ENCODE results near the gene SLBP. TPM values are rescaled to one million over a fixed set of nuclear protein-coding genes. Genes with fewer than 3 reads are reported as not detected.

Gene SLBP
- total RNA-seq, result 43.1 and 48.8 TPM in 2 replicates

GRCh38 chr4:1712216-1713002 is at the start of gene SLBP:
Gene SLBP, minus strand, starts transcription at chr4:1712319. Its CDS starts 131 bp downstream, at chr4:1712188.

GRCh38 chr4:1721003-1721665 is 9.0 kb upstream of the SLBP start, which contains the start of the genes TACC3 and TMEM129:
Gene TACC3, plus strand, starts transcription at chr4:1721521. Its CDS starts 1,901 bp downstream, at chr4:1723422.
Gene TMEM129, minus strand, starts transcription at chr4:1721323. Its CDS starts 486 bp downstream, at chr4:1720837.

GRCh38 chr4:1683736-1684505 is 28.2 kb downstream of the SLBP start, which contains the start of gene FAM53A:
Gene FAM53A, minus strand, starts transcription at chr4:1684313. Its CDS starts 15,572 bp downstream, at chr4:1668741.

Other genes with a start within 250 kb of the SLBP start
- gene FAM53A, start 28.0 kb downstream of the SLBP start, total RNA-seq, result 0.72 and 1.6 TPM in 2 replicates
- 56.2 and 58.2 TPM in 2 replicates for gene TMEM129, start 9.0 kb upstream of the SLBP start, total RNA-seq
- gene TACC3, start 9.2 kb upstream of the SLBP start, total RNA-seq, result 4.9 and 7.0 TPM in 2 replicates
- 0.20 and 0.59 TPM in 2 replicates for gene FGFR3, start 81.0 kb upstream of the SLBP start, total RNA-seq
- 64.5 and 95.2 TPM in 2 replicates for gene LETM1, start 143.8 kb upstream of the SLBP start, total RNA-seq
- 53.1 and 55.7 TPM in 2 replicates for gene NSD2, start 159.1 kb upstream of the SLBP start, total RNA-seq

All from smooth muscle cell of the pulmonary artery (primary cell).